K562 (cell line): ENCODE measurements around the gene DLAT. TPM values are rescaled to one million over a fixed set of nuclear protein-coding genes. Genes with fewer than 3 reads are reported as not detected.

Experiments
- BCOR ChIP-seq: fragments of 450-650 bp; IDR thresholded peaks from 2 replicates; pipeline ENCODE4 v1.6.1; 2016
- BRD9 ChIP-seq: fragments of 450-650 bp; IDR thresholded peaks from 2 replicates; pipeline ENCODE4 v1.6.1; 2018; ENCODE audit warnings: low read depth; ENCODE audit not compliant: partially characterized antibody
- CXXC5 ChIP-seq: fragments of 250-450 bp; sonication (Bioruptor Pico); IDR thresholded peaks from 2 replicates; pipeline ENCODE4 v1.8.0; 2022; ENCODE audit warnings: inconsistent platforms, mild to moderate bottlenecking, moderate library complexity
- ELF1 ChIP-seq: fragments of 200-800 bp; sonication (Bioruptor generic); IDR thresholded peaks from 2 replicates; pipeline ENCODE4 v1.6.1; 2016; ENCODE audit warnings: missing genetic modification characterization, missing compliant biosample characterization
- EP300 ChIP-seq: IDR thresholded peaks from 2 replicates; pipeline ENCODE4 v1.6.1; 2012; ENCODE audit warnings: low read length, improper control_type of control experiment
- FOXP1 ChIP-seq: sonication (generic); formaldehyde crosslinking; IDR thresholded peaks from 2 replicates; pipeline ENCODE4 v1.8.0; 2022; ENCODE audit warnings: mild to moderate bottlenecking, missing genetic modification reagents
- HDAC3 ChIP-seq: fragments of 450-650 bp; IDR thresholded peaks from 2 replicates; pipeline ENCODE4 v1.6.1; 2018; ENCODE audit warnings: borderline replicate concordance, mild to moderate bottlenecking, moderate library complexity; ENCODE audit not compliant: partially characterized antibody
- HMG20A ChIP-seq: fragments of 450-650 bp; formaldehyde crosslinking; conservative IDR thresholded peaks from 2 replicates; pipeline ENCODE4 v1.4.0; 2020; ENCODE audit warnings: mild to moderate bottlenecking, mixed read lengths
- KDM4B ChIP-seq, 2 experiments: fragments of 450-650 bp in 1 of 2; sonication (generic) in 1 of 2; IDR thresholded peaks; 2 replicates each; pipeline ENCODE4 v1.6.1; 2016 to 2017; ENCODE audit warnings: borderline replicate concordance in 2 of 2, antibody characterized with exemption in 1 of 2, low read depth in 1 of 2, mild to moderate bottlenecking in 1 of 2
- NFE2 ChIP-seq: IDR thresholded peaks from 2 replicates; pipeline ENCODE4 v1.6.1; 2014; ENCODE audit warnings: antibody characterized with exemption, low read depth
- PHTF2 ChIP-seq: fragments of 250-450 bp; sonication (Bioruptor Pico); IDR thresholded peaks from 2 replicates; pipeline ENCODE4 v1.5.0; 2021; ENCODE audit warnings: mild to moderate bottlenecking
- RAD21 ChIP-seq, 2 experiments: fragments of 250-450 bp in 1 of 2; fragments of 450-650 bp in 1 of 2; sonication (Bioruptor Pico) in 1 of 2; formaldehyde crosslinking in 1 of 2; IDR thresholded peaks in 1 of 2; conservative IDR thresholded peaks in 1 of 2; 2 replicates each; pipeline versions ENCODE4 v1.4.0 to v1.8.0; 2020 to 2022; ENCODE audit warnings: mild to moderate bottlenecking in 2 of 2, moderate library complexity in 1 of 2
- SETDB1 ChIP-seq: IDR thresholded peaks from one replicate; pipeline ENCODE4 v1.6.1; 2012; ENCODE audit warnings: low read length, control low read depth, inconsistent platforms
- SREBF2 ChIP-seq: sonication (generic); formaldehyde crosslinking; IDR thresholded peaks from 2 replicates; pipeline ENCODE4 v1.4.0; 2020; ENCODE audit warnings: mild to moderate bottlenecking, missing genetic modification reagents
- SRSF9 ChIP-seq: fragments of 200-400 bp; formaldehyde crosslinking; IDR thresholded peaks from 2 replicates; pipeline ENCODE4 v1.6.1; 2017; ENCODE audit warnings: low read depth, low read length, borderline replicate concordance
- TCF7 ChIP-seq: sonication (generic); IDR thresholded peaks from 2 replicates; pipeline ENCODE4 v1.6.1; 2016; ENCODE audit warnings: antibody characterized with exemption, borderline replicate concordance
- polyA plus RNA-seq, 8 experiments: library from polyadenylated mRNA; depleted of rRNA in 4 of 8; stranded (reverse) in 5 of 8; unstranded in 3 of 8; fragments of >200 nt; fragmentation: Nextera tagmentation in 2 of 8; fragmentation: Illumina TruSeq in 1 of 8; extraction: Ambion mirVana in 2 of 8; extraction: Trizol in 1 of 8; gene quantifications; 2 replicates each; pipeline versions ENCODE4 v1.2.1 to v1.2.3, GENCODE V29; 2011 to 2014; ENCODE audit warnings: inconsistent platforms in 1 of 8, missing spikeins in 1 of 8
- total RNA-seq, 7 experiments: library from RNA; depleted of rRNA in 6 of 7; stranded (reverse); fragments of >200 nt in 6 of 7; fragmentation: Illumina TruSeq in 2 of 7; extraction: Trizol in 2 of 7; gene quantifications; 2 replicates each; pipeline versions ENCODE4 v1.2.1 to v1.2.3, GENCODE V29; 2011 to 2021; ENCODE audit warnings: low replicate concordance in 1 of 7
- TF ChIP-seq, protein P1 (sequence below): fragments of 200-800 bp; sonication (Bioruptor generic); IDR thresholded peaks from 2 replicates; pipeline ENCODE4 v1.6.1; 2017; ENCODE audit warnings: missing genetic modification characterization, missing compliant biosample characterization
- TF ChIP-seq, protein P2 (sequence below): fragments of 450-650 bp; IDR thresholded peaks from 2 replicates; pipeline ENCODE4 v1.6.1; 2017; ENCODE audit warnings: mild to moderate bottlenecking, moderate library complexity
- TF ChIP-seq, protein P3 (sequence below): fragments of 450-650 bp; IDR thresholded peaks from 2 replicates; pipeline ENCODE4 v1.6.1; 2016; ENCODE audit warnings: borderline replicate concordance
- TF ChIP-seq, protein P4 (sequence below): conservative IDR thresholded peaks from 2 replicates; pipeline ENCODE4 v1.6.1; 2011; ENCODE audit warnings: low read depth, mild to moderate bottlenecking, low read length; ENCODE audit not compliant: control insufficient read depth

The DLAT gene
- total and polyA plus RNA-seq, 9 of the 15 experiments (the other 6 are each of a cell fraction or from before 2014, with no cell fraction given), result 41.7 to 152 (median 105) TPM

DNA sequence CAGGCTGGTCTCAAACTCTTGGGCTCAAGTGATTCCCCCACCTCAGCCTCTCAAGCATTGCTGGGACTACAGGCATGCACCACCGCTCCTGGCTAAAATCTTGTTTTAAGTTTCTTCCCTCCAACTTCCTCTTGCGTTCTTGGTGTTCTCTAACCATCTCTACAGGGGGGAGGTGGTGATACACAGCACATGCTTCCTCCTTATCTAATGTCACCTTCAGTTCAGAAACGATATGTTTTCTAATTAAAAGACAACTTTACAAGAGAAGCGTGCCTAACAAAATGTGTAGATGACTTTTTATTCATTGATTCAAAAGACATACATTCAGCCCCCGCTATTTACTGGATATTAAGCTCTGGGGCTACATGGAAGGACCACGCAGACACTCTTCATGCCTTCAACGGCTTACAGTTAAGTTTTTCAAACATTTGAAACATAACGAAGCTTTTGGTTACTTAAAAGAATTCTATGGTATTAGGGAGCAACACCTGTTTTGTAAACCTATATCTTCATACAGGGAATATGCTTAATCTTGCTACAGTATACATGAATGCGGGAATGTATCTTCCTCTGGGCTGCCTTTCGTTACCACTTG is 933 bp upstream of the DLAT start (continued):
- TF ChIP-seq, protein P1, sequence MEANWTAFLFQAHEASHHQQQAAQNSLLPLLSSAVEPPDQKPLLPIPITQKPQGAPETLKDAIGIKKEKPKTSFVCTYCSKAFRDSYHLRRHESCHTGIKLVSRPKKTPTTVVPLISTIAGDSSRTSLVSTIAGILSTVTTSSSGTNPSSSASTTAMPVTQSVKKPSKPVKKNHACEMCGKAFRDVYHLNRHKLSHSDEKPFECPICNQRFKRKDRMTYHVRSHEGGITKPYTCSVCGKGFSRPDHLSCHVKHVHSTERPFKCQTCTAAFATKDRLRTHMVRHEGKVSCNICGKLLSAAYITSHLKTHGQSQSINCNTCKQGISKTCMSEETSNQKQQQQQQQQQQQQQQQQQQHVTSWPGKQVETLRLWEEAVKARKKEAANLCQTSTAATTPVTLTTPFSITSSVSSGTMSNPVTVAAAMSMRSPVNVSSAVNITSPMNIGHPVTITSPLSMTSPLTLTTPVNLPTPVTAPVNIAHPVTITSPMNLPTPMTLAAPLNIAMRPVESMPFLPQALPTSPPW (CRISPR knock-in tag), result peak; percentile 22; the same call in 1 of the 2 replicates
- no peak for TF ChIP-seq SREBF2 (CRISPR knock-in tag)
- no peak for TF ChIP-seq BRD9
- TF ChIP-seq HDAC3, result peak; percentile 50
- no peak for TF ChIP-seq SETDB1
- TF ChIP-seq HMG20A (CRISPR knock-in tag), result no peak
- TF ChIP-seq KDM4B (IDR thresholded peaks at IDR 0.05; ENCODE audit: borderline replicate concordance in 2 of 2, low read depth in 1 of 2), result no peak
- TF ChIP-seq NFE2, result no peak
- TF ChIP-seq CXXC5 (CRISPR knock-in tag), result no peak
- TF ChIP-seq, protein P2, sequence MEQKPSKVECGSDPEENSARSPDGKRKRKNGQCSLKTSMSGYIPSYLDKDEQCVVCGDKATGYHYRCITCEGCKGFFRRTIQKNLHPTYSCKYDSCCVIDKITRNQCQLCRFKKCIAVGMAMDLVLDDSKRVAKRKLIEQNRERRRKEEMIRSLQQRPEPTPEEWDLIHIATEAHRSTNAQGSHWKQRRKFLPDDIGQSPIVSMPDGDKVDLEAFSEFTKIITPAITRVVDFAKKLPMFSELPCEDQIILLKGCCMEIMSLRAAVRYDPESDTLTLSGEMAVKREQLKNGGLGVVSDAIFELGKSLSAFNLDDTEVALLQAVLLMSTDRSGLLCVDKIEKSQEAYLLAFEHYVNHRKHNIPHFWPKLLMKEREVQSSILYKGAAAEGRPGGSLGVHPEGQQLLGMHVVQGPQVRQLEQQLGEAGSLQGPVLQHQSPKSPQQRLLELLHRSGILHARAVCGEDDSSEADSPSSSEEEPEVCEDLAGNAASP, result no peak
- TF ChIP-seq, protein P3, sequence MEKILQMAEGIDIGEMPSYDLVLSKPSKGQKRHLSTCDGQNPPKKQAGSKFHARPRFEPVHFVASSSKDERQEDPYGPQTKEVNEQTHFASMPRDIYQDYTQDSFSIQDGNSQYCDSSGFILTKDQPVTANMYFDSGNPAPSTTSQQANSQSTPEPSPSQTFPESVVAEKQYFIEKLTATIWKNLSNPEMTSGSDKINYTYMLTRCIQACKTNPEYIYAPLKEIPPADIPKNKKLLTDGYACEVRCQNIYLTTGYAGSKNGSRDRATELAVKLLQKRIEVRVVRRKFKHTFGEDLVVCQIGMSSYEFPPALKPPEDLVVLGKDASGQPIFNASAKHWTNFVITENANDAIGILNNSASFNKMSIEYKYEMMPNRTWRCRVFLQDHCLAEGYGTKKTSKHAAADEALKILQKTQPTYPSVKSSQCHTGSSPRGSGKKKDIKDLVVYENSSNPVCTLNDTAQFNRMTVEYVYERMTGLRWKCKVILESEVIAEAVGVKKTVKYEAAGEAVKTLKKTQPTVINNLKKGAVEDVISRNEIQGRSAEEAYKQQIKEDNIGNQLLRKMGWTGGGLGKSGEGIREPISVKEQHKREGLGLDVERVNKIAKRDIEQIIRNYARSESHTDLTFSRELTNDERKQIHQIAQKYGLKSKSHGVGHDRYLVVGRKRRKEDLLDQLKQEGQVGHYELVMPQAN, result no peak
- no peak for TF ChIP-seq ELF1 (tag)
- TF ChIP-seq RAD21 (CRISPR knock-in tag; conservative IDR thresholded peaks at IDR 0.05 in 1 of 2, IDR thresholded peaks at IDR 0.05 in 1 of 2), result 0 out of 4 replicates have a peak, but pooled peaks of 1 of the 2 experiments have one; percentile 6
- no peak; the same call in 1 of the 2 replicates for TF ChIP-seq EP300
- no peak; the same call in 1 of the 2 replicates for TF ChIP-seq FOXP1
- no peak for TF ChIP-seq SRSF9
- TF ChIP-seq, protein P4, sequence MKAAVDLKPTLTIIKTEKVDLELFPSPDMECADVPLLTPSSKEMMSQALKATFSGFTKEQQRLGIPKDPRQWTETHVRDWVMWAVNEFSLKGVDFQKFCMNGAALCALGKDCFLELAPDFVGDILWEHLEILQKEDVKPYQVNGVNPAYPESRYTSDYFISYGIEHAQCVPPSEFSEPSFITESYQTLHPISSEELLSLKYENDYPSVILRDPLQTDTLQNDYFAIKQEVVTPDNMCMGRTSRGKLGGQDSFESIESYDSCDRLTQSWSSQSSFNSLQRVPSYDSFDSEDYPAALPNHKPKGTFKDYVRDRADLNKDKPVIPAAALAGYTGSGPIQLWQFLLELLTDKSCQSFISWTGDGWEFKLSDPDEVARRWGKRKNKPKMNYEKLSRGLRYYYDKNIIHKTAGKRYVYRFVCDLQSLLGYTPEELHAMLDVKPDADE, result no peak
- TF ChIP-seq BCOR, result no peak
- no peak for TF ChIP-seq TCF7
- no peak for TF ChIP-seq PHTF2
